IPS-20b (cell line): ENCODE results near the gene ANKDD1A.
A peak's percentile ranks its signal among the peaks of the same experiment; 100 is the strongest.

Experiments used
- H3K27ac ChIP-seq: one replicate; pipeline ENCODE4 v1.5.1; 2013; ENCODE audit warnings: low read length
- H3K27me3 ChIP-seq: 2 replicates; pipeline ENCODE4 v1.6.1; 2013; ENCODE audit warnings: mild to moderate bottlenecking, low read length, inconsistent platforms; ENCODE audit not compliant: insufficient read depth
- H3K36me3 ChIP-seq: 2 replicates; pipeline ENCODE4 v1.6.1; 2013; ENCODE audit warnings: low read depth, mild to moderate bottlenecking, inconsistent platforms, low read length, moderate library complexity; ENCODE audit not compliant: insufficient read depth
- H3K4me1 ChIP-seq: 2 replicates; pipeline ENCODE4 v1.6.1; 2013; ENCODE audit warnings: mild to moderate bottlenecking, control low read depth, inconsistent platforms, low read length, moderate library complexity; ENCODE audit not compliant: insufficient read depth
- H3K4me3 ChIP-seq: 2 replicates; pipeline ENCODE4 v1.5.1; 2013; ENCODE audit warnings: mild to moderate bottlenecking, low read length, inconsistent platforms
- H3K9ac ChIP-seq: 2 replicates; pipeline ENCODE4 v1.6.1; 2013; ENCODE audit warnings: low read depth, mild to moderate bottlenecking, inconsistent platforms, low read length, moderate library complexity
- H3K9me3 ChIP-seq: 2 replicates; pipeline ENCODE4 v1.6.1; 2013; ENCODE audit warnings: mild to moderate bottlenecking, low read depth, low read length, inconsistent platforms; ENCODE audit not compliant: insufficient read depth

Gene ANKDD1A

DNA sequence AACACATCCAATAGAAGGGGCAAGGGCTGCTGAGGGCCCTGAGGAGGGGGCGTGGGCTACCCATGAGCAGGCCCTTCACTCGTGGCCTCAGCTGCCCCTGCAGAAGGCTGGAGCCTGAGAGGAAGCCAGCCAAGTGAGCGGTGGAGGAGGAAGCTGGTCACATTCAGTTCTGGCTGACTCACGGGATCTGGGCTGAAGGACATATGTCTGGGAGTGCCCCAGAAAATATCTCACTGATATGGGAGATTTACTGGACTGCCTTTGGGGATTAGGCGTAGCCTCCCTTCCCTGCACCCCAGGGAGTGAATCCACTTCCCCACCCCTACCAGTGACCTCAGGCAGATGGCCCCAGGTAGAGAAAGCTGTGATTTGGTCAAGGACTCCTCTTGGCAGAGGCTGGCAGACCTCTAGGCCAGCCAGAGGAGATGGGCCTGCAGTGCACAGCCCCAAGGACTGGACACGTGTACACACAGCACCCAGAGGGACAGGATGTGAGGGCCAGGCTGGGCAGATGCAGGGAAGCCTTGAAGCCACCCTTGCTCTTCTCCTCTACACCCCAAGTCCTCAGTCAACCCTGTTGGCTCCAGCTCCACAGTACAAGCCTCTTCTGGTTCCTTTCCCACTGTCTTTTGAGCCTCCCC lies 14.2 kb upstream of the ANKDD1A start:
- Histone ChIP-seq H3K4me1 (peaks cover 10% of the 10 kb centered on the region; the same call in 1 of the 2 replicates), H3K27me3 (no peaks in the 10 kb centered on the region), H3K9me3 (peaks cover 14% of the 10 kb centered on the region), H3K4me3 (no peak overlapping the region), H3K27ac (no peak overlapping the region), H3K36me3 (no peaks in the 10 kb centered on the region), H3K9ac (no peak overlapping the region)

DNA sequence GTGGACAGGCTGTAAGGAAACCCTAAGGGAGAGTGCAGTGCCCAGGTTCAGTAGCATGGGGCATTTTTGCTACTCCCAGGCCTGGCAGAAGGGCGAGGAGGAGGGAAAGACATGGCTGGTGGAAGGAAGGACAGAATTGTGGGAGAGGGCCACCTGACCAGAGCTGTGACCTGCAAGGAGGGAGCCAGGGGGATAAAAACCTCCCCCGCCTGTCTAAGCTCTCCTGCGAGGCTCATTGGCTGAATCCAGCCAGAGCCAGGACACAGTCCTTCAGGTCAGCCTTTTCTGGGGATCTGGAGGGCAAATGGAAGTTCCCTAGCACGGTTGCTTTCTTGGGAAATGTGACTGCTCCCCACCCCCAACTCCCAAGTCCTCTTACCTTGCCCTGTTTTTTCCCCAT lies 13.3 kb upstream of the ANKDD1A start:
- H3K27me3 ChIP-seq = no peaks in the 10 kb centered on the region

DNA sequence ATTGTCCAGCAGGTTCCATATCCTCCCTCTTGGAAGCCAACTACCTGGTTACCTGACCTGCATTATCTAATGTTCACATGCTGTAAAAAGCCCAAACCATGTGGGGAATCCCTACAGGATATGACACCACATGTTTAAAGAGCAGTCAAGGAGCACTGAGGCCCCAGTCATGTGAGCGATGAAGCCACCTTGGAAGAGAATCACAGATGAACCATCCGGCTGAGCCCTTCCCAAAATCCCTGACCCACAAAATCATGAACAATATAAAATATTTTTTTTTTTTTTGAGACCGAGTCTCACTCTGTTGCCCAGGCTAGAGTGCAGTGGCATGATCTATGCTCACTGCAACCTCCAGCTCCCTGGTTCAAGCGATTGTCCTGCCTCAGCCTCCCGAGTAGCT lies 10.6 kb upstream of the ANKDD1A start:
- Histone ChIP-seq H3K9me3 (peaks cover 14% of the 10 kb centered on the region), H3K27ac (no peak overlapping the region), H3K36me3 (no peaks in the 10 kb centered on the region), H3K9ac (no peak overlapping the region), H3K27me3 (no peaks in the 10 kb centered on the region), H3K4me1 (peaks cover 7% of the 10 kb centered on the region; the same call in 1 of the 2 replicates), H3K4me3 (no peak overlapping the region)

More for the DNA sequence above, 13.3 kb upstream of the ANKDD1A start:
- no peak overlapping the region for H3K27ac ChIP-seq
- no peaks in the 10 kb centered on the region for H3K36me3 ChIP-seq
- H3K4me3 ChIP-seq = no peak overlapping the region
- H3K9ac ChIP-seq = no peak overlapping the region
- peaks cover 10% of the 10 kb centered on the region; the same call in 1 of the 2 replicates for H3K4me1 ChIP-seq
- peaks cover 14% of the 10 kb centered on the region for H3K9me3 ChIP-seq

DNA sequence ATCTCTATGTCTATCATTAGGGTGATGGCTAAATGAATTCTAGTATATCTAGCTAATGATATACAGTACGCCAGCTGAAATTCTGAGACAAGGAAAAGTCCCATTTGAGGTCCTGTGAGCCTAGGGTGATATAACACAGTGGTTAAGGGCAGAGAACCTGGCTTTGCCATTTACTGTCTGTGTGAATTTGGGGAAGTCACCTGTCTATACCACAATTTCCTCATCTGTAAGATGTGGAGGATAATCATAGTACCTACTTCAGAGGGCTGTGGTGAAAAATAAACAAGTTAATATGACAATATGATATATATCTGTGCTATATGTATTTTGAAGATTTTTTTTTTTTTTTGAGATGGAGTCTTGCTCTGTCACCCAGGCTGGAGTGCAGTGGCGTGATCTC lies 9.8 kb upstream of the ANKDD1A start:
- peaks cover 7% of the 10 kb centered on the region; the same call in 1 of the 2 replicates for H3K4me1 ChIP-seq
- no peak overlapping the region for H3K4me3 ChIP-seq
- no peak overlapping the region for H3K27ac ChIP-seq
- peaks cover 21% of the 10 kb centered on the region for H3K9me3 ChIP-seq
- no peak overlapping the region for H3K9ac ChIP-seq
- no peaks in the 10 kb centered on the region for H3K27me3 ChIP-seq
- no peaks in the 10 kb centered on the region for H3K36me3 ChIP-seq

DNA sequence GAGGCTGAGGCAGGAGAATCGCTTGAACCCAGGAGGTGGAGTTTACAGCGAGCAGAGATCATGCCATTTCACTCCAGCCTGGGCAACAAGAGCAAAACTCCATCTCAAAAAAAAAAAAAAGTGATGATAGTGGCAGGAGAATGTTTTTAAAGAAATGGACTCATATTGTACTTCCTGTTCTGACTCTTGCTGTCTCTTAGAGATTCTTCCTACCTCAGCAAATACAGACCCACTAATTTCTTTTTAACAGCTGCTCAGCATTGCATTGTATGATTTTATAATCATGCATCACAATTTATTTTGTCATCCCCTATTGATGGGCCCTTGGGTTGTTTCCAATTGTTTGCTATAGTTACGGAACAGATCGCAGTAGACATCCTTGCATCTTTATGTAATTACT lies 8.8 kb upstream of the ANKDD1A start:
- peaks cover 24% of the 10 kb centered on the region for H3K9me3 ChIP-seq
- no peak overlapping the region for H3K27ac ChIP-seq
- H3K27me3 ChIP-seq = no peaks in the 10 kb centered on the region
- H3K36me3 ChIP-seq = no peaks in the 10 kb centered on the region
- H3K9ac ChIP-seq = no peak overlapping the region
- no peak overlapping the region for H3K4me3 ChIP-seq
- H3K4me1 ChIP-seq = peaks cover 7% of the 10 kb centered on the region; the same call in 1 of the 2 replicates

DNA sequence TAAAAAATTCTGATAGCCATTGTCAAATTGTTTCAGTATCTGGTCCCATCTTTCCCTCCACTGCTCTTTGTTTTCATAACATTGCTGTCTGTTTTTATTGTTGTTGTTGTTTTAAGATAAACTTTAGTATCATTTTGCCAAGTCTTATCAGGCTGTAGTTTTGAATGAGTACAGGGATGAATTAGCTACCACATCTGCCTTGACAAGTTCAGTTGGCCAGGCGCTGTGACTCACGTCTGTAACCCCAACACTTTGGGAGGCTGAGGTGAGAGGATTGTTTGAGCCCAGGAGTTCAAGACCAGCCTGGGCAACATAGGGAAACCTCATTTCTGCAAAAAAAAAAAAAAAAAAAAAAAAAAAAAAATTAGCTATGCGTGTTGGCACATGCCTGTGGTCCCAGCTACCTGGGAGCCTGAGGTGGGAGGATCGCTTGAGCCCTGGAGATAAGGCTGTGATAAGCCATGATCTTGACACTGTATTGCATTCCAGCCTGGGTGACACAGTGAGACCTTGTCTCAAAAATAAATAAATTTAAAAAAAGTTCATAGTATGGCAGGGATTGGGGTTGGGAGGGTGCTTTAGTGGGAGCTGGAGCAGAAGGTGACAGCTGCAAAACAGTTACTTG lies 8.3 kb upstream of the ANKDD1A start:
- H3K9me3 ChIP-seq = peaks cover 24% of the 10 kb centered on the region
- H3K27ac ChIP-seq = no peak overlapping the region
- H3K36me3 ChIP-seq = no peaks in the 10 kb centered on the region
- H3K27me3 ChIP-seq = no peaks in the 10 kb centered on the region
- no peak overlapping the region for H3K4me3 ChIP-seq
- no peak overlapping the region for H3K9ac ChIP-seq
- peaks cover 7% of the 10 kb centered on the region; the same call in 1 of the 2 replicates for H3K4me1 ChIP-seq

DNA sequence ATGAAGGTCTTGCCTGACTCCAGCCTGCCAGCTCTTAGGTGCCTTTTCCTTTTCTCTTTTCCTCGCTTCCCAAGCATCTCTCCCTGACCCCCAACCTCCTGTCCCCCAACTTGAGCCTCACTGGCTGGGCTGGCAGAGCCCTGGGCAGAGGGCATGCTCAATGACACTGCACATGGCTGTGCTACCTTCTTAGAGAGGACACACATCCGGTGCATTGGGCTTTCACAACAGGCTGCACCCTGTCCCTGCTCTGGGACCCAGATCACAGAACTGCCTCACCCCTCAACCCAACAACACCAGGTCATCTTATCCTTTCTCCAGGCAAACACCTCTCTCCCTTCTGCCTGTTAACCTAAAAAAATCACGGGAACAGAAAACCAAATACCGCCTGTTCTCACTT lies 7.5 kb upstream of the ANKDD1A start:
- H3K27me3 ChIP-seq = no peaks in the 10 kb centered on the region
- H3K4me3 ChIP-seq = peak overlapping the region; percentile 6; the same call in 1 of the 2 replicates
- peaks cover 7% of the 10 kb centered on the region; the same call in 1 of the 2 replicates for H3K4me1 ChIP-seq
- H3K27ac ChIP-seq = no peak overlapping the region
- no peaks in the 10 kb centered on the region for H3K36me3 ChIP-seq
- H3K9me3 ChIP-seq = peaks cover 24% of the 10 kb centered on the region
- H3K9ac ChIP-seq = no peak overlapping the region; the same call in 1 of the 2 replicates

DNA sequence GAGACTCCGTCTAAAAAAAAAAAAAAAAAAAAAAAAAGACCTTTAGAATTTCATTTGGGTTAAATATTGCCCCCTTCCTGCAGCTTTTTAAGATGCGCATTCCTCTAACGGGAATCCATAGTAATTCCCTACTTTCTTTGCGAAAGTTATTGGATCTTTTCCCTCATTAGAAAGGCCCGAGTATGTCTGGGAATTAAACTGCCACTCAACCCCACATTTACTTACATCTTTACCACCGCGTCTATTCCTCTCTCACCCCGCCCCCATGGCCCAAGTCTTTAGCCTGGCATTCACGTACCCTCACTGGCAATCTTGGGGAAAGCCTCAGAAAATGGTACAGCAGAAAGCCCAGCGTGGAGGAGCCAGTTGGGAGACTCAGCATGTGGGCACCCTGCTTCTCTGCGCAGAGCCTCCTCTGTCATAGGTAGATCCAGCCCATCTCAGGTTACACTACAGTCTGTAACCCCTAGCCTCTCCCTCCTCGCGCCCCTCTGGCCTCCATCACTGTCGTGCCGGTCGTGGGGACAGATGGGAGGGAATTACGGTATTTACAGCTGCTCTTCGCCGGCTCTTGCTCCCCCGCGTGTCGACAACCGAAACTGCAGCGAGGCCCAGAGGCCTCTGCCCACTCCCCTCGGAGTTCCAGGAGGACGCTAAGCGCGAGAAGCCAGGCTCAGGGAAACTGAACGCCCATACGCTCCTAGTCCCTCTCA lies 6.4 kb upstream of the ANKDD1A start:
- Histone ChIP-seq H3K36me3 (no peaks in the 10 kb centered on the region), H3K27me3 (peaks cover 11% of the 10 kb centered on the region), H3K4me3 (peak overlapping the region; percentile 77), H3K9me3 (peaks cover 24% of the 10 kb centered on the region), H3K9ac (peak overlapping the region; percentile 76; the same call in 1 of the 2 replicates), H3K27ac (no peak overlapping the region), H3K4me1 (peaks cover 7% of the 10 kb centered on the region; the same call in 1 of the 2 replicates)

DNA sequence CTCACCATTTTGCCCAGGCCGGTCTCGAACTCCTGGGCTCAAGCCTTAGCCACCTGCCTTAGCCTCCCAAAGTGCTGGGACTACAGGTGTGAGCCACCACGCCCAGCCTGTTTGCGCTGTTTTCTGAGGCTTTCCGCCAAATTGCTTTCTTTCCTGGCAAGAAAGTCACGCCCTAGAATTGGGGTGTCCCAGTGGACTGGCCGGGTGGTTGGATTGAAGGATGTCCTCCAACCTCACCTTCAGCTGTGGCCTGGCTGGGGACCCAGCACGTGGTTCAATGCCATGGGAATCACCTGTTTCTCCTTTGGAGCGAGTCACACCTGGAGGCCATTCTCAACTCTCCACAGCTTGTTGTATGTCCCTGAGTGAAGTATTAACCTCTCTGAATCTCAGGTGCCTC lies 5.8 kb upstream of the ANKDD1A start:
- H3K36me3 ChIP-seq = no peaks in the 10 kb centered on the region
- H3K9me3 ChIP-seq = peaks cover 20% of the 10 kb centered on the region
- no peak overlapping the region for H3K9ac ChIP-seq
- H3K4me3 ChIP-seq = peak overlapping the region; percentile 2; the same call in 1 of the 2 replicates
- H3K27ac ChIP-seq = no peak overlapping the region
- peaks cover 17% of the 10 kb centered on the region for H3K27me3 ChIP-seq
- peaks cover 10% of the 10 kb centered on the region; the same call in 1 of the 2 replicates for H3K4me1 ChIP-seq

DNA sequence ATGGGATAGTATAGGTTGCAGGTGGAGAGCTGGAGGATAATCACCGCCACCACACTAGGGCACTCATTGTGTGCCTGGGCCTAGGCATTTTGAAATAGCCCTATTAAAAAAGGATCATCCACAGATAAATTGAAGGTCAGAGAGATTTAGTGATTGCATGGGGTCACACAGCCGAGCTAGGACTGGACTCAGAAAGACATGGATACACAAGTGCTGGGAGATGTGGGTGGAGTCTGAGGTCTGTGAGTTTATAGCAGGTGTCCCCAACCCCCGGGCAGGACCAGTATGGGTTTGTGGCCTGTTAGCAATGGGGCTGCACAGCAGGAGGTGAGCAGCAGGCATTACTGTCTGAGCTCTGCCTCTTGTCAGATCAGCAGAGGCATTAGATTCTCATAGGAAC lies 5.3 kb upstream of the ANKDD1A start:
- H3K27me3 ChIP-seq = peaks cover 22% of the 10 kb centered on the region
- H3K27ac ChIP-seq = no peak overlapping the region
- H3K4me3 ChIP-seq = no peak overlapping the region
- no peak overlapping the region for H3K9ac ChIP-seq
- H3K36me3 ChIP-seq = no peaks in the 10 kb centered on the region
- peaks cover 16% of the 10 kb centered on the region for H3K9me3 ChIP-seq
- peaks cover 13% of the 10 kb centered on the region; the same call in 1 of the 2 replicates for H3K4me1 ChIP-seq

DNA sequence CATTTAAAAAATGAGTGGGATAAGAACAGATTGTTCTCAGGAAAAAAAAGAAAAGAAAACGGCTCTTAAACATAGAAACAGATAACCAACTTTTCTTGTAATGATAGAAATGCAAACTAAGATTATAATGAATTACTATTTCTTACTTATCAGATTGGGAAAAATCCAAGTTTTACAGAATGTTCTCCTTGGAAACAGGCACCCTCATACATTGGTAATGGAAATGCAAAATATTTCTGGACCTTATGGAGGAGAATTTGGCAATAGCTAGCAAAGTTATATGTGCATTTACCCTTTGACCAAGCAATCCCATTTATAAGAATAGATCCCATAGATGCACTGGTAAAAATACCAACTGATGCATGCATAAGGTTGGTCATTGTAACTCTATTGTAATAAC lies 3.7 kb upstream of the ANKDD1A start:
- no peak overlapping the region for H3K27ac ChIP-seq
- no peak overlapping the region for H3K9ac ChIP-seq
- H3K9me3 ChIP-seq = peaks cover 10% of the 10 kb centered on the region
- H3K27me3 ChIP-seq = peaks cover 38% of the 10 kb centered on the region
- no peaks in the 10 kb centered on the region for H3K36me3 ChIP-seq
- H3K4me1 ChIP-seq = peaks cover 13% of the 10 kb centered on the region
- H3K4me3 ChIP-seq = no peak overlapping the region
